Right renal cortex interstitium (tissue), 3 donors: Measurements from ENCODE around the gene TMTC1. TPM values are rescaled to one million over a fixed set of nuclear protein-coding genes. Genes with fewer than 3 reads are reported as not detected.
A peak's percentile ranks its signal among the peaks of the same experiment; 100 is the strongest.

Source experiments
- DNase-seq, 3 donors: peaks; one replicate each; pipeline ENCODE4 v3.0.0-alpha.2; 2013; ENCODE audit warnings: low read depth in 3 of 3, low spot score in 2 of 3
- polyA plus RNA-seq, 3 donors: library from polyadenylated mRNA; unstranded; fragments of 120-200 nt; gene quantifications; one replicate each; pipeline ENCODE4 v1.2.1, GENCODE V29; 2013; ENCODE audit not compliant: insufficient read length in 3 of 3

The TMTC1 gene
- polyA plus RNA-seq, 3 donors, result 27.1 to 34.1 (median 28.6) TPM

DNA sequence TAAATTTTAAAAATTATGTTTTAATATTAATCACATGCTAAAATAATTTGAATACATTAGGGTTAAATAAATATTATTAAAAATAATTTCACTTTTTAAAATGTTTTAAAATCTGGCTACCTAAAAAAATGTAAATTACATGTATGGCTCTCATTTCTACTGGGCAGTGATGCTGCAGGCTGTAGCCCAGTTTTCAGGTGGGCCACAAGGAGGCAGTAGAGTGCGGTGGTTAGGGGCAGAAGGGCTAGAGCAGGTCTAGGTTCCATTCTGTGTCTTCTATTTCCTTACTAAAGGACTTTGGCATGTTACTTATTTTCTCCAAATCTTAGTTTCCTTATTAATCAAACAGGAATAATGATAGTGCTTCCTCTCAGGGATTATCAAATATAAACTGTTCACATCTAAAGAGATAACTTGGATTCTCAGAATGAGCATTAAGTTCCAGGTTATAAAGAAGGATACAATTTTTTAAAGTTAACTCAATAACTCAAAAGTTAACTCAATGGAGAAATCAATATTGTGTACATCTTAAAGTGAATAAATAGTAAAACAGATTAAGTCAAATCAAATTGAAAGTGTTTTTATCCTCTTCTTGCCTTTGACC, 231.3 kb downstream of the TMTC1 start:
- no peak for DNase-seq

DNA sequence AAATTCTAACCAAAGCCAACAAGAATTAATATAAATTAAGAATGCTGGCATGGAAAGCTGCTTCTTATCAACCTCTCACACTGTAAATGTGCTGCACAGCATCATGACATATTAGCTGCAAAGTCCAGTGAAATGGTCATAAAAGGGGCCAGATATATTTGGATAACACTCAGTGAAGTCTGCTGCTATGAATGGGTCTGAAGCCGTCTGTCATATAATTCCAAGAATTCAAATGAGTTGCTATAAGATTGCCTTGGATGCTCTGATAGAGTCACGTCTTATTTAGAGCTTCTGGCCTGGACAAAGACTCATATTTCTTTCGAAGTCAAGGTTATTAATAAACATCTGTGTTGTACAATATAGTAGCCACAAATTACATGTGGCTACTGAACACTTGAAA, 231.9 kb downstream of the TMTC1 start:
- DNase-seq, result no peak

GRCh38 chr12:29547864-29548263, 235.9 kb downstream of the TMTC1 start:
- DNase-seq, result no peak

GRCh38 chr12:29547151-29547632, 236.6 kb downstream of the TMTC1 start:
- no peak for DNase-seq

DNA sequence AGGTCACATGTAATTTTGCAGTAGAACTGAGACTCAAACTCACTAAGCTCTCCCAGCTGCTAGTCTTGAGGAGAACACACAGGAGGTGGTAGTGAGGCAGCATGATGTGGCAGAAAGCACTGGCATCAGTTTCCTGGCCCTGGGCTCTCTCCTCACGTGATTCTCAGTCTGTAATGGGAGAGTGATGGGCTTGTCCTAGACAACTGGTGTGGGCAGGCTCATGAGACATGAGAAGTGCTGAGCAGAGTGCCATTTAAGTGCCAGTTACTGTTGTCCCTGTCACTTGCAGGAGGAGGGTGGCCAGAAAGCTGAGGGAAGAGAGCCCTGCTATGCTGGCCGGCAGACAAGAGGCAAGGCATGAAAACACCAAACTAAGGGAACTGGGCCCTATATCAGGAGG, 237.7 kb downstream of the TMTC1 start:
- DNase-seq, result no peak

- no peak for DNase-seq
Observed at GRCh38 chr12:29545102-29545467, 238.7 kb downstream of the TMTC1 start.

- no peak for DNase-seq
Observed at GRCh38 chr12:29544428-29545101, 239.2 kb downstream of the TMTC1 start.

GRCh38 chr12:29543036-29543435, 240.7 kb downstream of the TMTC1 start:
- DNase-seq, result peak in 2 of 3 donors; percentile 45 to 47

- no peak for DNase-seq
Observed at GRCh38 chr12:29537298-29537697, 246.4 kb downstream of the TMTC1 start.

DNA sequence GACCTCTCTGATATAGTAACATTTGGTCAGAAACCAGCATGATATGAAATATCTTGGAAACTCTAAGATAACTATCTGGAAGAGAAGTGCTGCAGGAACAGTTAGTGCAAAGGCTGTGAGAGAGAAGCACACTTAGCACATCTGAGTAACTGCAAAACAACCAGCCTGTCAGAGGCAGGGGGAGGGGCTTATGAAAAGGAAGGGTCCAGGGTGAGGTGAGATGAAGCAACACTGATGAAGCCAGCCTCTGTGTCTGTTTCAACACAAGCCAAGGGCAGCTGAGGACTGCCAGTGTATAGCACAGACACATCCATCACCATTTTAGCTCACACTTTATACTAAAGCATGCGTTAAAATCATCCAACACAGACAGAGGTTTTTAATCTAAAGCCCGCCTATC, 248.8 kb downstream of the TMTC1 start:
- no peak for DNase-seq

- no peak for DNase-seq
Observed at GRCh38 chr12:29533815-29534489, 249.8 kb downstream of the TMTC1 start.

DNA sequence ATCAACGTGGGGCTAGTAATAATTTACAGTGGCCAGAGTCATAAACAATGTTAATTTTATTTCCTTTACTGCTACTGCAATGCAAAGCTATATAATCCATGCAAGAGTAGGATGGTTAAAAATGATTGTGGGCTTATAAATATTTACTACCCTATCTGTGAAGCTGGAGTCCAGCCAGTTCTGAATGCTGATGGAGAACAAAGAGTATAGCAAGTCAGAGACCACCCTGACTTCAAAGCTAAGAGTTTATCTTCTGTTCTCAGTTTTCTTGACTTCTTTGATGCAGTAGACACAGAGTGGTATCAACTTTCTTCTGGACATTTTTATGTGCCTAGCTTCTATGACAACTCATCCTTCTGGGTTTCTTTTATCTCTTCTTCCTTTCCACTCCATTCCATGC, 252.3 kb downstream of the TMTC1 start:
- DNase-seq, result no peak

GRCh38 chr12:29530436-29530835, 253.3 kb downstream of the TMTC1 start:
- no peak for DNase-seq

DNA sequence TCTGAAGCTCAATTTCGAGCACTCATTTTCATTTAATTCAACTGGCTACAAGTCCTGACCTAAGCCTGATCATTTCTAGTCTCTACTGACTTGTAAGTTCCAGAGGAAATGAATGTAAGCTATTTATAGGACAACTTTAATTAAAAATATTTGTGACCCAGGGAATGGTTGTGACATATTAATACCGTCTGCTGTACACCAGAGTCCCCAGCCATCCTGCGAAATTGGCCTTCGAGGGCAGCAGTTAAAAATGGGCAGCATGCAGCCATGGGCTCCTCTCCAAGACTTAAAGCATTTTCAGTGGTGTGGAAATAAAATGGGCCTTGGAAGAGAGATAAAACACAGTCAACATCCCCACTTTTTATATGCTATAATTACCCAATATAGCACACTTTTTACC, 255.6 kb downstream of the TMTC1 start:
- DNase-seq, result no peak

GRCh38 chr12:29521951-29522350, 261.8 kb downstream of the TMTC1 start:
- DNase-seq, result no peak

DNA sequence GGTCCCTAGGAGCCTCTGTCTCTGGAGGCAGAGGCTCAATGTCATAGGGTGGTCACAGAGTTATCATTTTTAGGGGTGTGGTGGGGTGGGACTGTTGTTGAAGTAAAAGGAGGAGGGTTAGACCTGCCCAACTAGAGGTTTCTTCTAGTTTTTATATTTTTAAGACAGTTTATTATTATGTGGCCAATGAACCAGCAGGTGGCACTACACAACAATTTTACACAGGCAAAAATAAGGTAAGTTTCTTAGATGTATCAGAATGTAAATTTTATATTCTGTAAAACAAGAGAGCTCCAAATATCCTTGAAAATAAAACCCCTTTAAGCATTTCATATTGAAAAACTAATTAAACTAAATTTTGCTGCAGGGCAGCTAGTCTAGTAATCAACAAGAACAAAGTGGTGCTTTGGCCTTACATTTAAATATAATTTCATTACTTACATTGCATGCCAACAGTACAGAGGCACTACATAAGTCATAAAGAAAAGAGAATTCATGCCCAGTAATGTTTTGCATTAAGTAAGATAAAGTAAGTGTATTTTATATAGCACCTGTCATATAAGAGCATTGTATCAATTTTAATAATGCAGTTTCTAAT, 264.1 kb downstream of the TMTC1 start:
- DNase-seq, result peak; percentile 32 to 43 (median 41)

DNA sequence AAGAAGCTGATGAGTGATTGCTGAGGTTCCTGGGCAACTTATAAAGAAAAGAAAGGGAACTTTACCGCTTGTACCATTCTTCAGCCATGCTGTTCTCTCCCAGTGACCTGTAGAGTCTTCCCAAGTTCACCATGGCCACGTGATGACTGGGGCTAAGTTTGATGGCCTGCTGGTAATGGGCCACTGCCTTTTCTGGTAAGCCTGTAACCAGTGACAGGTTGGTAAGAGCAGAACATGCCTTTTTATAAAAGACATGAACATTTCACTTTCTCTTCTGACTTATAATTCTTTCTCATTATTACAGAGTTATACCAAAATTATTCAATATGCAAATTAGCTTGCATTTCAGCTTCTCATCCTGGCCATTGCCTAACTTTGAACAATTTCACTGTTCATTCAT, 265.3 kb downstream of the TMTC1 start:
- no peak for DNase-seq

DNA sequence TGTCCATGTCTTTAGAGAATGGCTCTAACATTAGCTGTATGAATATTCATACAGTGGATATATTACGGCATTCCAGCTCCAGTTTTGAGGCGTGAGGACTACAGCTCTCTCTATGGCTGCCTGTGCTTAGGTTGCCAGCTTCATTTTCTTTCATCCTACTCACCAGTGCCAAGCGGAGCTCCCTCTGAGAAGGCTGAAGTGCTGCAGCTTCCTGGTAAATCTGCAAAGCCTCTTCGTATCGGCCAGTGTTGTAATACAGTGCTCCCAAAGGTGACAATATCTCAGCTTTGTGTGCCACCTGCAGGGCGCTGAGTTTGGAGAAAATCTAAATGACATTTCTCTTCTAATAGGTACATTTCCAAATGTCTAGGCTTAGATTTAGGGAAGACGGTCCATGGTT, 266.5 kb downstream of the TMTC1 start:
- DNase-seq, result no peak

DNA sequence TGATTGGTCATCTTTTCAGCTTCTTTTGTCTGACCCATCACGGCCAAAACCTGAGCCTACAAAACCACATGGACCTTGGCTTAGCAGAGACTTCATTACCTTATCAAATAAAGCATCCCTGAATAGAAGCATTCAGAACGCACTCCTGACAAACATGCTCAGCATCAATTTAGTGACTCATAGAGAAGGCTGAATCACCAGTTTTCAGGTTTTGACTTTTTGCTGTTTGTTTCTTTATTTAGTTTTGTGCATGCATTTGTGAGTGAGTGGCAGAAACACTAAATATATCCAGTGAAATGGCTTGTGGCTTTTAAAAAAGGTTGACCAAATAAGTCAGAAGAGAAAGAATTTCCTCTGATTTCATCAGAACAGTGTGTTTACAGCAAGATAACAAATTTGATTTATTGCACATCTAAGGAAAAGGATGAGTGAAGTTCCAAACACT, 267.3 kb downstream of the TMTC1 start:
- DNase-seq, result no peak

- no peak for DNase-seq
Observed at GRCh38 chr12:29510591-29511185, 273.1 kb downstream of the TMTC1 start.

DNA sequence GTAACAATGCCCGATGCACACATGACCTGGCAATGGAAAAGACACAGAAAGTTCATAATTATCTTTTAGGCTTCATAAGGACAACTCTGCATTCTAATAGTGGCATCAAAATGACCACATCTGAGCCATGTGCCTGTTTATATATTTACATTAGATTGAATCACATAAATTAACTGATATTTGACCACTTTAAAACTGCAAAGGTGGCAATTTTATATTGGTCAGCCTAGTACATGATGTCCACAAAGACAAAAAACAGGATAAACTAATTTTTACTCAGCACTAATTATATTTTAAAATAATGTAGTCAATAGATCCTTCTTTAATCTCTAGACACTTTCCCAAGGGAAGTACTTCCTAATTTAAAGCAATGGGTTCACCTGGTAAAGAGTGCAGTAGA, 274.2 kb downstream of the TMTC1 start:
- no peak for DNase-seq
